HG03520 (cell line): ENCODE measurements around the gene ARL16.

ENCODE experiments used
- ATAC-seq: cut with Tn5 transposase; IDR thresholded peaks from one replicate; pipeline ENCODE4 v1.9.1; 2021; ENCODE audit warnings: mild to moderate bottlenecking, moderate library complexity; ENCODE audit not compliant: unreplicated experiment

The ARL16 gene

DNA sequence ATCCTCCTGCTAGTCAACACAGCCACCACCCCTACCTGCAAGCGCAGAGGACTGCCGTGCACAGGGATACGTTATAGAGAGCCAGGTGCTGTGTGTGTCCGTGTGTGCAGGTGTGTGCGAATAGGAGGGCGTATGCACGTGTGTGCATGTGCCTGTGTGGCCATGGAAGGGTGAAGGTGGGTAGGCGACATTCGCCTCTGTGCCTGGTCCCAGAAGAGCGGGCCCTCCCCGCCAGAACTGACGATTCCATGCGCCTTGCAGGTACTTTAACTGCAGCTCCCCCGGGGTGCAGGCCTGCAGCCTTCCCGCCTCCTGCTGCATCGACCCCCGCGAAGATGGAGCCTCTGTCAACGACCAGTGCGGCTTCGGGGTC lies 36.0 kb downstream of the ARL16 start:
- ATAC-seq: no peak

DNA sequence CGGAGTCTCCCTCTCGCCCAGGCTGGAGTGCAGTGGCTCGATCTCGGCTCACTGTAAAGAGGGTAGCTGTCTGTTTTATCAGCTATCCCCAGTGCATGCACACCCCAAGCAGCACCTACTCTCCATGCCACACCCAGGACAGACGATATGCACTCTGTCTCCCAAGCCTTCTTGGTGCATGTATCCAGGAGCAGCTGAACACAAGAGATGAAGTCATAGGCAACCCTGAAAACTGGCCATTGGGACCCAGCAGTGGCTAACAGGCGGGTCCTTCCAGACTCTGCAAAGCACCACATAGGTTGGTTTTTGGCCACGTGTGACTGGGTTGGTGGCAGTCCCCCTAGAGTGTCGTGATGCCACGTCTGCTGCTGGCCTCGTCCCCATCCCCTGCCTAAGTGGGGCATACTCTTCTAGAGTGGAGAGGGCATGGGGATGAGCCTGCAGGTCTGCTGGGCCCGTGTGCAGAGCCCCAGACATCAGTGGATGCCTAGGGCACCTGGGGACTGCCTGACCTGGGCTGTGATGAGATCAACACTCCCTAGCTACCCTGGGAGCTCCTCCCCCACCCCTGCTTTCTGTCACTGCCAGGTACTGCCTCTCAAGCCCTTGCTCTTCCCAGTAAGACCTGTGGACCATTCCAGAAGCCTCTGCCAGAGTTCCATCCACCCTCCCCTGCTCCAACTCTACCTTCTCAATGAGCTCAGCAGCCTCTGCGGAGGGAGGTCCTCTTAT lies 36.6 kb downstream of the ARL16 start:
- no peak for ATAC-seq

DNA sequence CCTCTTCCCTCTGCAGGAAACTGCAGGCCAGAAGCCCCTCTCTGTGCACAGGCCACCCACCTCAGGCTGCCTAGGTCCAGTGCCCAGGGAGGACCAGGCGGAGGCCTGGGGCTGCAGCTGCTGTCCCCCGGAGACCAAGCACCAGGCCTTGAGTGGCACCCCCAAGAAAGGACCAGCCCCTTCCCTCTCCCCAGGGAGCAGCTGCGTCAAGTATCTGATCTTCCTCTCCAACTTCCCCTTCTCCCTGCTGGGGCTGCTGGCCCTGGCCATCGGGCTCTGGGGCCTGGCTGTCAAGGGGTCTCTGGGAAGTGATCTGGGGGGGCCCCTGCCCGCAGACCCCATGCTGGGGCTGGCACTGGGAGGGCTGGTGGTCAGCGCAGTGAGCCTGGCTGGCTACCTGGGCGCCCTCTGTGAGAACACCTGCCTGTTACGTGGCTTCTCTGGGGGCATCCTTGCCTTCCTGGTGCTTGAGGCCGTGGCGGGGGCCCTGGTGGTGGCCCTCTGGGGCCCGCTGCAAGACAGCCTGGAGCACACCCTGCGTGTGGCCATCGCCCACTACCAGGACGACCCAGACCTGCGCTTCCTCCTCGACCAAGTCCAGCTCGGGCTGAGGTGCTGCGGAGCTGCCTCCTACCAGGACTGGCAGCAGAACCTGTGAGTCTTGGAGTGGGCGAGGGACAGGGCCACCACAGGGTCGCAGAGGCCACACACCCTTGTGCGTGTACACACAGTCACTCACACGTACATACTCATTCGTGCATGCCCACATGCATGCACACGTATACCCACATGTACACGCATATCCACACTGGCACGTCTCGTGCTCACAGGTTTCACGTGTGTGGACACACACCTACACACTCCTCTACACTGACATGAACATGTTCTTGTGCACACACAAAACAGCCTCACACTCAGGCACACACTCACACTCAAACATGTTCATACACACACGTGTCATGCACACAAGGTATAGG lies 38.3 kb downstream of the ARL16 start:
- no peak for ATAC-seq

DNA sequence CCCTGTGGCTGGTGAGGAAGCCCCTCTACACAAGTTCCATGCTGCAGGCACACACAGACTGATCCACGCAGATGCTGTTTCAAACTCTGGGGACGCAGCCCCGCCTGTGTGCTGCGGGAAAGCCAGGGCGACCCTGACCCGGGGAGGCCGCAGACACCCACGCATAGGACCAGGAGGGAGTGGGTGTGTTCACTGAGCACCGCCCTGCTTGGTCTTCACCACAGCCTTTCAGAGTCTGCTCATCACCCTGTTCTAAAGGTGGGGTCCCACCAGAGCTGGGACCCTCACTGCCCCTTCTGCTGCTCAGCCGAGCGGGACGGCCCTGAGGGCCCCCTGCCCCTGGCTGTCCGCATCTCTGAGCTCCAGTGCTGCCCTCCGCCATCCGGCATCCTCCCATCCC lies 39.1 kb downstream of the ARL16 start:
- ATAC-seq: no peak

DNA sequence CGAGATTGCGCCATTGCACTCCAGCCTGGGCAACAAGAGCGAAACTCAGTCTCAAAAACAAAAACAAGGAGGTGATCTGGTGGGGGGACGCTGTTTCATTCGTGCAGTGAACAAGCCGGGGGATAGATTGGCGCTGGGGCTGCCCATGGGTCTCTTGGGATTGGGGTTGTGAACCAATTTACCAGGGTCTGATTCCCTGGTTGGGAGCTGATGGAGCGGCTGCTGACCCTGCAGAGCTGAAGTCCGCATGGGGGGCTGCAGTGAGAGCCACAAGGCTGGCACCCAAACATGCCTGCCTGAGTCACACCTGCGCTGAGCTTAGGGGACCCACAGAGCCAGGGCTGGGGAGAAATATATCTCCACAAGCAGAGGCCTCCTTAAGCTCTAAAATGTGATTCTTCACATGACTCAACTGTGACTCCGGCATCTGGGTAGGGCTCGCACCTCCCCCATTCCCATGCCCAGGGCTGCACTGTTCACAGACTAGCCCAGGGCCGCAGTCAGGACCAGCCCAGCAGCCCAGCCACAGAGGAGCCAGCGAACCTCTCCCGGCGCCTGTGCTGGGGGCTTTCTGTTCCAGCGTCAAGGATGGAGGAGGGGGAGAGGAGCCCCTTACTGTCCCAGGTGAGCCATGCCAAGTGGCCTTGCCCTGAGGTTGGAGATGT lies 41.6 kb downstream of the ARL16 start:
- ATAC-seq: no peak

DNA sequence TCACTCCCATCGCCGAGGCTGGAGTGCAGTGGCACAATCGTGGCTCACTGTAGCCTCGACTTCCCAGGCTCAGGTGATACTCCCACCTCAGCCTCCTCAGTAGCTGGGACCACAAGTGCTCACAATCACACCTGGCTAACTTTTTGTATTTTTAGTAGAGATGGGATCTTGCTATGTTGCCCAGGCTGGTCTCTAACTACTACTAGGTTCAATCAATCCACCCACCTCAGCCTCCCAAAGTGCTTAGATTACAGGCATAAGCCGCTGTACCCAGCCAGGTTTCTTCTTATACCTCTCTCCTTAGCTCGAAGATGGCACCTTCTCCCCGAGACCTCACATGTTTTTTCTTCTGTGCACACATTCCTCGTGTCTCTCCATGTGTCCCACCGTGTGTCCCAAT lies 43.6 kb downstream of the ARL16 start:
- no peak for ATAC-seq

DNA sequence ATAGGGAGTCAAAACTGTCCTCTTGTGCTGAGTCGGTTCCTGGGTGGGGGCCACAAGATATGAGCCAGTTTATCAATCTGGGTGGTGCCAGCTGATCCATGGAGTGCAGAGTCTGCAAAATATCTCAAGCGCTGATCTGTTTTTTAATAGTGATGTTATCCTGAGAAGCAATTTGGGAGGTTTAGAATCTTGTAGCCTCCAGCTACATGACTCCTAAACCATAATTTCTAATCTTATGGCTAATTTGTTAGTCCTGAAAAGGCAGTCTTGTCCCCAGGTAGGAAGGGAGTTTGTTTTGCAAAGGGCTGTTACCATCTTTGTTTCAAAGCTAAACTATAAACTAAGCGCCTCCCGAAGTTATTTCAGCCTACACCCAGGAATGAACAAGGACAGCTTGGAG lies 44.9 kb downstream of the ARL16 start:
- ATAC-seq: no peak

DNA sequence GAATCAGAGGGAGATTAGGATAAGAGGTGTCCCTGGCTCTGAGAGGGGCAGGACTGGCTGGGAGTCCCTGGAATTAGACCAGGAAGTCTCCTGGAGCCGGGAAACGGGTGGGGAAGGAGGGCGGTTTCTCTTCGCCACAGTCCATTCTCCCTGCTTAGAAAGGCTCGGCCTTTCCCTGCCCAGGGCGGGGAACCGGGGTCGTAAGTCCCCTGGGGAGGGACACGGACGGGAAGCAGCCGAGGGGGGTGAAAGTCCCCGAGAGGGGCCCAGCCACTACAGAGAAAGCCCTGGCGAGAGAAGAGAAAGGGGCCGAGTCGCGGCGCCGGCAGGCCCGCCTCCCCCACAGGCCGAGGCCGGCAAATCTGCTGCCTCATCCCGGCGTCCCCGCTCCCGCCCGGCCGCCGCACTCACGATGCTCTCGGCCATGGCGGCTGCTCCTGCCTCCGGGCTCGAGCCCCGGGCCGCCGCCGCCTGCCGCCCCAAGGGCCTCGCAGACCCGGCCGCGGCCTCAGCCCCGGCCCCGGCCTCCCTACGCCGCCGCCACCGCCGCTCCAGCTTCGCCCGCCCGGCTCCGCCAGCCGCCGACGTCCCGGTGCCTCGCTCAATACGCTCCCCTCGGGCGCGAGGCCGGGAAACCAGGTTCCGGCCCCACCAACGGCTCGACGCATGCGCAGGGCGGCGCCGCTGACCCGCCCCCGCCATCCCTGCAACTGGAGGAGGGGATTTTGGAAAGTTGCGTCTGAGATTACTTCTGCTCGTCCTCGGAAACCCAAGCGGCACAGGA lies 46.9 kb downstream of the ARL16 start, which contains the start of the genes NPLOC4 and TSPAN10:
NPLOC4 (minus strand) TSS at position 608 of the 784 bp plus-strand sequence; CDS start at position 426, 182 bp downstream.
TSPAN10 (plus strand) TSS at position 692 of the 784 bp plus-strand sequence. CDS start 5,217 bp downstream, outside the sequence.
- peak; percentile 78 for ATAC-seq

DNA sequence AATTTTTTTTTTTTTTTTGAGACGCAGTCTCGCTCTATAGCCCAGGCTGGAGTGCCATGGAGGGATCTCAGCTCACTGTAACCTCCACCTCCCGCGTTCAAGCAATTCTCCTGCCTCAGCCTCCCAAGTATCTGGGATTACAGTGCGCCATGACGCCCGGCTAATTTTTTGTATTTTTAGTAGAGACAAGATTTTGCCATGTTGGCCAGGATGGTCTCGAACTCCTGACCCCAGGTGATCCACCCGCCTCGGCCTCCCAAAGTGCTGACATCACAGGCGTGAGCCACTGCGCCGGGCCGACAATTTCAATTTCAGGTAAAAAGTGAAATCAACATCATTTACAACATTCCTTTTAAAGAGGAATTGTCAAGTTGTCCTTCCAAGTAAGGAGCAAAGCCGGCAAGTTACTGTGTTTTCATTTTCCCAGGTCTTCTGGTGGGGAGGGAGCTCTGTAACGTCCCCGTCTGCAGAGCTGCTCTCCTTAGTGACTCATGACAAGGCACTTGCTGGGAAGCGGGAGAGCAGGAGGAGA lies 47.6 kb downstream of the ARL16 start:
- ATAC-seq: no peak

DNA sequence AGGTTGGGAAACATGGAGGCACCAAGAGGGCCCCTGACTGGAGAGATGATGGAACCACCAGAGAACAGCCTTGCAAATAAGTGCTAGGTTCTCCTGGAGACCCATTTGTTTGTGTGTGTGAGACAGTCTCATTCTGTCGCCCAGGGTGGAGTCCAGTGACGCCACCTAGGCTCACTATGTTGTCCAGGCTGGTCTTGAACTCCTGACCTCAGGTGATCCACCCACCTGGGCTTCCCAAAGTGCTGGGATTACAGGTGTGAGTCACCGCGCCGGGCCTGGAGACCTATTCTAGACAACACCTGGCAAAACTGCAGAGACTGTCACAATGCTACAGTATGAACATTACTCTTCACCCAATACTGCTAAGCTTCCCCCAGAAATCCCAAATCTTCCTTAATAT lies 48.2 kb downstream of the ARL16 start:
- ATAC-seq: no peak

DNA sequence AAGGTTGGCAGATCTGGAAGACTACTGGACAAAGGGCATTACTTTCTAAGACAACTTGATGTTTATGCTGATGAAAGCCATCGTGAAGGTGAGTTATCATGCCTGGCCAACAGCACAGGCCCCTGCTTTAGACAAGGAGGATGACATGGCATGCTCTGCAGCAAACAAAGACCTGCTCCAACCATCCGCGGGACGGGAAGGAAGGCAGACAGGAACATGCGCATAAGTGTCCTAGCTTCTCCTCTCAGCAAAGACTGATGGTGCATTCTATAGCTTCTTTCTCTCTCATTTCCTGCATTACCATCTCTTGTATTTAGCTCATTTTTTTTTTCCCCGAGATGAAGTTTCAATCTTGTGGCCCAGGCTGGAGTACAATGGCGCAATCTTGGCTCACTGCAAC lies 52.1 kb downstream of the ARL16 start:
- ATAC-seq: no peak
